GM18858 (cell line): ENCODE results near the gene LRRC75A.
A peak's percentile ranks its signal among the peaks of the same experiment; 100 is the strongest.
"Not testable (repeated sequence)": the region's sequence is repeated elsewhere in the genome, so short reads cannot be mapped to it uniquely, and the experiment has no call there.

Source experiments
- ATAC-seq: cut with Tn5 transposase; IDR thresholded peaks from one replicate; pipeline ENCODE4 v1.9.1; 2021; ENCODE audit not compliant: unreplicated experiment

The LRRC75A gene

GRCh38 chr17:16491703-16492612, at the start of gene LRRC75A:
LRRC75A (minus strand) TSS chr17:16492193; CDS start chr17:16491990, 203 bp downstream.
- ATAC-seq: no peak

- no peak for ATAC-seq
Observed at GRCh38 chr17:16537130-16537458, 45.1 kb upstream of the LRRC75A start.

GRCh38 chr17:16534236-16534635, 42.2 kb upstream of the LRRC75A start:
- ATAC-seq: no peak

- ATAC-seq: no peak
Observed at GRCh38 chr17:16529906-16530305, 37.9 kb upstream of the LRRC75A start.

- ATAC-seq: no peak
Observed at GRCh38 chr17:16527298-16527697, 35.3 kb upstream of the LRRC75A start.

GRCh38 chr17:16525556-16525955, 33.6 kb upstream of the LRRC75A start:
- not testable (repeated sequence) for ATAC-seq

GRCh38 chr17:16521070-16521727, 29.2 kb upstream of the LRRC75A start:
- ATAC-seq: peak; percentile 57

GRCh38 chr17:16519021-16519420, 27.0 kb upstream of the LRRC75A start:
- ATAC-seq: no peak

- no peak for ATAC-seq
Observed at GRCh38 chr17:16517477-16517876, 25.5 kb upstream of the LRRC75A start.

GRCh38 chr17:16516594-16517051, 24.6 kb upstream of the LRRC75A start:
- no peak for ATAC-seq

GRCh38 chr17:16515933-16516332, 23.9 kb upstream of the LRRC75A start:
- no peak for ATAC-seq

- no peak for ATAC-seq
Observed at GRCh38 chr17:16513873-16514272, 21.9 kb upstream of the LRRC75A start.

GRCh38 chr17:16512011-16512410, 20.0 kb upstream of the LRRC75A start:
- ATAC-seq: no peak

GRCh38 chr17:16511593-16511992, 19.6 kb upstream of the LRRC75A start:
- ATAC-seq: no peak

- ATAC-seq: no peak
Observed at GRCh38 chr17:16507918-16508533, 16.0 kb upstream of the LRRC75A start.

- no peak for ATAC-seq
Observed at GRCh38 chr17:16506188-16506587, 14.2 kb upstream of the LRRC75A start.

- ATAC-seq: no peak
Observed at GRCh38 chr17:16504984-16505383, 13.0 kb upstream of the LRRC75A start.

GRCh38 chr17:16496820-16497489, 5.0 kb upstream of the LRRC75A start:
- ATAC-seq: no peak

- ATAC-seq: no peak
Observed at GRCh38 chr17:16495980-16496819, 4.2 kb upstream of the LRRC75A start.

GRCh38 chr17:16495561-16495960, 3.6 kb upstream of the LRRC75A start:
- ATAC-seq: no peak
